Prostate gland (tissue), 2 donors: ENCODE data around the gene TBXA2R. TPM values are rescaled to one million over a fixed set of nuclear protein-coding genes. Genes with fewer than 3 reads are reported as not detected.
A peak's percentile ranks its signal among the peaks of the same experiment; 100 is the strongest.

ENCODE experiments used
- DNase-seq: peaks from one replicate; pipeline ENCODE4 v3.0.0-alpha.2; 2019; ENCODE audit warnings: low spot score
- H3K27ac ChIP-seq, 2 donors: fragments of 200-600 bp; sonication (generic); 2 replicates each; pipeline ENCODE4 v1.5.1; 2017 to 2019
- H3K27me3 ChIP-seq: fragments of 200-600 bp; sonication (generic); replicated peaks from 2 replicates; pipeline ENCODE4 v1.5.1; 2019; ENCODE audit not compliant: insufficient read depth
- H3K36me3 ChIP-seq, 2 donors: fragments of 200-600 bp; sonication (generic); 1 replicate in 1 of 2; 2 replicates in 1 of 2; pipeline versions ENCODE4 v1.5.1 to v1.8.1; 2017 to 2019
- H3K4me1 ChIP-seq: fragments of 200-600 bp; sonication (generic); replicated peaks from 2 replicates; pipeline ENCODE4 v1.5.1; 2019
- H3K4me3 ChIP-seq, 2 donors: fragments of 200-600 bp; sonication (generic); 2 replicates each; pipeline ENCODE4 v1.5.1; 2017 to 2019
- H3K9me3 ChIP-seq: fragments of 200-600 bp; sonication (generic); 2 replicates; pipeline ENCODE4 v1.5.1; 2017
- POLR2A ChIP-seq: fragments of 450-650 bp; IDR thresholded peaks from one replicate; pipeline ENCODE4 v1.6.1; 2016; ENCODE audit warnings: antibody characterized with exemption, mild to moderate bottlenecking
- POLR2AphosphoS5 ChIP-seq: sonication (generic); formaldehyde crosslinking; IDR thresholded peaks from one replicate; pipeline ENCODE4 v1.6.1; 2017; ENCODE audit warnings: antibody characterized with exemption
- WGBS: methylation state at CpG from one replicate; pipeline ENCODE4 v1.1.5; 2018; 5-methylcytosine and 5-hydroxymethylcytosine counted together
- intact Hi-C: fragments of 100-400 bp; cut with DNase I; formaldehyde crosslinking; loops from one replicate; pipeline ENCODE4 v1.14.2; 2022
- total RNA-seq, 2 donors: library from RNA; depleted of rRNA; stranded (reverse); fragments of >200 nt; gene quantifications; one replicate each; pipeline ENCODE4 v1.1.0, GENCODE V29; 2016
- TF ChIP-seq, protein P1 (sequence below), 4 experiments: fragments of 200-600 bp in 2 of 4; fragments of 450-650 bp in 2 of 4; sonication (generic) in 2 of 4; IDR thresholded peaks; 1 replicate in 3 of 4; 2 replicates in 1 of 4; pipeline ENCODE4 v1.5.1; 2016 to 2019; ENCODE audit warnings: antibody characterized with exemption in 4 of 4, mild to moderate bottlenecking in 2 of 4, moderate library complexity in 2 of 4

The TBXA2R gene
- total RNA-seq, 2 donors from 2014 or later = 1.1 to 4.0 TPM

DNA sequence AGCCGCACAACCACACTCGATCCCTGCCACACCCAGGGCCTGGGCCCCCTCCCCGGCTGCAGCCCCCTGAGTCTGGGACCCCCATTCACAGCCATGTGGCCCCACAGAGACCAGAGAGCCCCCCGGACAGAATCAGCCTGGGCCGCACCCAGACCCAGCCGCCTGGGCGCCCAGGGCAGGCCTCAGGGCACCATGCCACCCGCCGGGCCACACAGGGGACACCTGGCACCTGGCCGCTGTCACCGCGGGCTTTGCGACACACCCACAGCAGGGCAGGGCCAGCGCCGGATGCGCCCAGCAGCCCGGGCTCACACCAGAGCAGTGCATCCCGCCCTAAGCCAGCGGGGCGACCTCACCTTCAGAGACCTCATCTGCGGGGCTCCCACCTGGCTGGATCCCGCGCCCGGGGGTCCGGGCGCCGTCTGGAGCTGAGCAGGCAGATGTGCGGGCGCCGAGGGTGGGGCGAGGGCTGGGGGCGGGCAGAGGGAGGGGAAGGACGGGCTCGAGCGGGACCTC lies 443 bp downstream of the TBXA2R start:
- 3% methylated on average over 25 of the region's 35 CpGs for WGBS
- DNase-seq = peak; percentile 47
- intact Hi-C loops = no loop called here
- H3K4me1 ChIP-seq = peaks cover 10% of the 10 kb centered on the region
- H3K27me3 ChIP-seq = no peaks in the 10 kb centered on the region
- peak overlapping the region; percentile 46 to 51 for H3K27ac ChIP-seq
- H3K4me3 ChIP-seq = peak overlapping the region; percentile 30 to 35
- H3K36me3 ChIP-seq = peaks cover 0 to 1% of the 10 kb centered on the region in 2 donors
- H3K9me3 ChIP-seq = no peaks in the 10 kb centered on the region
- TF ChIP-seq POLR2A (no peak), POLR2AphosphoS5 (no peak)
- TF ChIP-seq, protein P1, sequence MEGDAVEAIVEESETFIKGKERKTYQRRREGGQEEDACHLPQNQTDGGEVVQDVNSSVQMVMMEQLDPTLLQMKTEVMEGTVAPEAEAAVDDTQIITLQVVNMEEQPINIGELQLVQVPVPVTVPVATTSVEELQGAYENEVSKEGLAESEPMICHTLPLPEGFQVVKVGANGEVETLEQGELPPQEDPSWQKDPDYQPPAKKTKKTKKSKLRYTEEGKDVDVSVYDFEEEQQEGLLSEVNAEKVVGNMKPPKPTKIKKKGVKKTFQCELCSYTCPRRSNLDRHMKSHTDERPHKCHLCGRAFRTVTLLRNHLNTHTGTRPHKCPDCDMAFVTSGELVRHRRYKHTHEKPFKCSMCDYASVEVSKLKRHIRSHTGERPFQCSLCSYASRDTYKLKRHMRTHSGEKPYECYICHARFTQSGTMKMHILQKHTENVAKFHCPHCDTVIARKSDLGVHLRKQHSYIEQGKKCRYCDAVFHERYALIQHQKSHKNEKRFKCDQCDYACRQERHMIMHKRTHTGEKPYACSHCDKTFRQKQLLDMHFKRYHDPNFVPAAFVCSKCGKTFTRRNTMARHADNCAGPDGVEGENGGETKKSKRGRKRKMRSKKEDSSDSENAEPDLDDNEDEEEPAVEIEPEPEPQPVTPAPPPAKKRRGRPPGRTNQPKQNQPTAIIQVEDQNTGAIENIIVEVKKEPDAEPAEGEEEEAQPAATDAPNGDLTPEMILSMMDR (IDR thresholded peaks at IDR 0.05) = no peak

DNA sequence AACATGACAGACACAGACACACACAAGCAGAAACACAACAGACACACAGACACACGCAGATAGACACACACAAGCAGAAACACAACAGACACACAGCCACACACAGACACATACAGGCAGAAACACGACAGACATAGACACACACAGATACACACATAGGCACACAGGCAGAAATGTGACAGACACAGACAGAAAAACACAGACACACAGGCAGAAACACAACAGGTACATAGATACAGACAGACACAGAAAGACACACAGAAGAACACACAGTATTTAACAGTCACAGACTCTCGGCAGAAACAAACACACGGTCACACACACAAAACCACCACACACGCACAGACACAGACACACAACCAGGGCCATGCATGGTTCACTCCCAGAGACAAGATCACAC lies 905 bp downstream of the TBXA2R start:
- H3K4me3 ChIP-seq = peak overlapping the region; percentile 30 to 35
- 45% methylated on average over 5 of the region's 5 CpGs for WGBS
- H3K27me3 ChIP-seq = no peaks in the 10 kb centered on the region
- no peak overlapping the region for H3K27ac ChIP-seq
- no peaks in the 10 kb centered on the region for H3K36me3 ChIP-seq
- peaks cover 10% of the 10 kb centered on the region for H3K4me1 ChIP-seq
- H3K9me3 ChIP-seq = no peaks in the 10 kb centered on the region
- intact Hi-C loops = no loop called here
- no peak for DNase-seq
- TF ChIP-seq POLR2AphosphoS5 = no peak
- no peak for TF ChIP-seq POLR2A
- TF ChIP-seq, protein P1 (IDR thresholded peaks at IDR 0.05) = no peak

DNA sequence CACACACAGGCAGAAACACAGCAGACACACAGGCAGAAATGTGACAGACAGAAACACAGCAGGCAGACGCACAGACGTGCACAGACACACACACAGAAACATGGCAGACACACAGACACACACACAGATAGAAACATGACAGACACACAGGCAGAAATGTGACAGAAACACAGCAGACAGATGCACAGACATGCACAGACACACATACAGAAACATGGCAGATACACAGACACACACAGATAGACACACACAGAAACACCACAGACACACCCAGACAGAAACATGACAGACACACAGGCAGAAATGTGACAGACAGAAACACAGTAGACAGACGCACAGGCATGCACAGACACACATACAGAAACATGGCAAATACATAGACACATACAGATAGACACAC lies 1.3 kb downstream of the TBXA2R start:
- intact Hi-C loops = no loop called here
- H3K27ac ChIP-seq = no peak overlapping the region
- DNase-seq = no peak
- no peaks in the 10 kb centered on the region for H3K36me3 ChIP-seq
- peaks cover 10% of the 10 kb centered on the region for H3K4me1 ChIP-seq
- no peak for TF ChIP-seq POLR2AphosphoS5
- no peak overlapping the region for H3K4me3 ChIP-seq
- 81% methylated on average over 3 of the region's 3 CpGs for WGBS
- no peaks in the 10 kb centered on the region for H3K27me3 ChIP-seq
- no peaks in the 10 kb centered on the region for H3K9me3 ChIP-seq

DNA sequence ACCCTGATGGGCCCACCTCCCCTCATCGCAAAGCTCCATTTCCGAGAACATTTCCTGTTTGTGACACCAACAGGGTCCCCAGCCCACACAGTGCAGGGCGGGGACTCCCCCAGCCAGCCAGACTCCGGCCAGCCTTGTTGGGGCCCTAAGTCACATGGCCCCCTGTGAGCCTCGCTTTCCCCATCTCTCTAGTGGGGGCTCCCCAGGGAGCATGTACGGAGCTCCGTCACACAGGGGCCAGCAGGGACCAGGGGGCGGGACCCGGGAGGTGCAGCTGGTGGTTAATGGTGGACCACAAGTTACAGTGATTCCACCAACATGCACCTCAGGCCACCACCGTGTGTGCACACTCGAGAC lies 1.7 kb downstream of the TBXA2R start:
- no peak overlapping the region for H3K4me3 ChIP-seq
- H3K9me3 ChIP-seq = no peaks in the 10 kb centered on the region
- no peaks in the 10 kb centered on the region for H3K36me3 ChIP-seq
- H3K27ac ChIP-seq = no peak overlapping the region
- 68% methylated on average over 11 of the region's 11 CpGs for WGBS
- DNase-seq = no peak
- intact Hi-C loops = no loop called here
- H3K27me3 ChIP-seq = no peaks in the 10 kb centered on the region
- H3K4me1 ChIP-seq = peaks cover 10% of the 10 kb centered on the region
- TF ChIP-seq POLR2AphosphoS5 (no peak), POLR2A (no peak)
- TF ChIP-seq, protein P1 (IDR thresholded peaks at IDR 0.05) = no peak

DNA sequence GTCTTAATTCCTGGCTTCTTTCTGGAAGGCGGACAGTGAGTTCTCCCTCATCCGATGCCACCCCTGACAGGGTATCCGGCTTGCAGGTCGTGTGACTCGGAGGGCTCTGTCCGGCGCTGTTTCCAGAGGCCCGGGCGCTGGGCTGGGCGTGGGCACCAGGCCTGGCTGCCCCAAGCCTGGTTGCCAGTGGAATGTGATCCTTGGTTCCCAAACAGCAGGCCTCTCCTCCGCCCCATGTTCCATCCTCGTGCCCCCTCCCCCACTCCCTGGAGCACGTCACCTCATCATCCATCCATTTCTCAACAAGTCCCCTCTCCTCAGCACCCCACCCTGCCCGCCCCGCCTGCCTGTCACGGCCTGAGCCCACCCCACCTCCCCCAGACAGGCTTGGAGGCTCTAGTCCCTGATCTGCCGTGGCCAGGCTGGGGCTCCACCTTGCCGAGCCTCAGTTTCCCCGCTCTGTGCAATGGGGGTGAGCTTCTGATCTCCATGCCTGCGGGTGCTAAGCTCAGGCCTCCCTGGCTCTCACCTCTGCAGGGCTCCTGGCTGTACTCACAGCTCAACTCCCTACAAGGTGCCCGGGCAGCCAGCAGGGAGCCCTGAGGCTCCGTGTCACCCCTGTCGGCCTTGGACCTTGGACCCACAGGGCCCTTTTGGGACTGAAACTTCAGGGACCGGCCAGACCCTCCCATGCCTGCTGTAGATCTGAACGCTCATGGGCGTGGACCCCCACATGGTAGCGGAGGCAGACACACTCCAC lies 2.3 kb downstream of the TBXA2R start:
- H3K9me3 ChIP-seq = no peaks in the 10 kb centered on the region
- no peak overlapping the region for H3K27ac ChIP-seq
- no peaks in the 10 kb centered on the region for H3K36me3 ChIP-seq
- intact Hi-C loops = no loop called here
- H3K27me3 ChIP-seq = no peaks in the 10 kb centered on the region
- no peak for DNase-seq
- peaks cover 10% of the 10 kb centered on the region for H3K4me1 ChIP-seq
- 83% methylated on average over 27 of the region's 27 CpGs for WGBS
- TF ChIP-seq, protein P1 (IDR thresholded peaks at IDR 0.05) = no peak
- TF ChIP-seq POLR2AphosphoS5 (no peak), POLR2A (no peak)
- H3K4me3 ChIP-seq = no peak overlapping the region
